Stimulated activated CD4-positive, alpha-beta T cell treated with anti-CD3 and anti-CD28 coated beads, Interleukin-1b, Interleukin-23, amount 100 ng/mL, for 4 hours (primary cell): ENCODE measurements around the gene OXSR1.
A peak's percentile ranks its signal among the peaks of the same experiment; 100 is the strongest.

Experiments used
- DNase-seq, 2 donors: peaks; one replicate each; pipeline ENCODE4 v3.0.0-alpha.2; 2020; ENCODE audit warnings: low read depth in 2 of 2

OXSR1 gene

GRCh38 chr3:38164952-38165721 is at the start of gene OXSR1:
TSS of gene OXSR1 (plus strand) at chr3:38165537. CDS start at chr3:38165877, 340 bp downstream.
- peak; percentile 92 to 93 for DNase-seq

GRCh38 chr3:38115645-38116427 is 49.5 kb upstream of the OXSR1 start:
- no peak for DNase-seq

DNA sequence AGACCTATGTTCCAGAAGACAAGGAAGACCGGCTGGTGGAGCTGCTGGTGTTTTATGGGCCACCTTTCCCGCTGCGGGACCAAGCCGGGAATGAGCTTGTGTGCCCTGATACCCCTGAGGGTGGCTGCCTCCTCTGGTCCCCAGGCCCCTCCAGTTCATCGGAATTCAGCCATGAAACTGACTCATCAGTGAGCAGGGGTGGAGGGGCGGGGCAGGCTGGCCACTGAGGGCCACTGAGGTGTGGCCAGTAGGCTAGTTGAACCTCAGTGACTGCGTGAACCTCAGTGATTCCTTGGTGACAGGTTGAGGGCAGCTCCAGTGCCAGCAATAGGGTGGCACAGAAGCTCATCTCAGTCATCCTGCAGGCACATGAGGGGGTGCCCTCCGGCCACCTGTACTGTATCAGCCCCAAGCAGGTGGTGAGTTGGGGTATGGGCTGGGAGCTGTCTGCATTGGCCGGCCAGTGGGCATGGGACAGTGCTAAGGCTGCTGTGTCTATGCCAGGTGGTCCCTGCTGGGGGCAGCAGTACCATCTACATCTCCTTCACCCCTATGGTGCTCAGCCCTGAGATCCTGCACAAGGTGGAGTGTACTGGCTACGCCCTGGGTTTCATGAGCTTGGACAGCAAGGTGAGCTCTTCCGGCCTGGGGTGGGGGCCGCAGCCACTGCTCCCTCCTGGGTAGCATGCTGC is 48.7 kb upstream of the OXSR1 start:
- DNase-seq = no peak

DNA sequence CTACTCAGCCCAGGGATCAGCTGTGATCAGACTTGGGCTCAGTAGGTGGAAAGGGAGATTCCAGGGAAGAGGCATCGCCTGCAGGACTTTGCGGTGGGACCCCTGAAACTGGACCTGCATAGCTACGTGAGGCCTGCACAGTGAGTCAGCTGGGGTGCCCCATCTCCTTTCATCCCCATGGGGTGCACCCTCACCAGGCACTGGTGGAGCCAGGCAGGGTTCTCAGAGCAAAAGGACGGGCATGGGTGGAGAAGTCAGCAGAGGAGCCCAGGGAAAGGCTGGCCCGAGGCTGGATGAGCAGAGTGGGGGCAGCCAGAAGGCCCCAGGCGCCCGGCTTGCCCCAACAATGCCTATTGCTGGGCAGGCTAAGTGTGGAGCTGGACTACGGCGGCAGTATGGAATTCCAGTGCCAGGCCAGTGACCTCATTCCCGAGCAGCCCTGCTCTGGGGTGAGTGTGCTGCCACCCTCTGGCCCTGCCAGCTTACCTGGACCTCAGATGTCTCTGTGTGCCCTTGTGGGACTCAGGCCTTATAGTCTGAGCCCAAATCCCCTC is 48.1 kb upstream of the OXSR1 start:
- no peak for DNase-seq

- DNase-seq = peak; percentile 60 to 62
Measured at GRCh38 chr3:38117748-38118420, 47.5 kb upstream of the OXSR1 start.

- DNase-seq = no peak
Measured at GRCh38 chr3:38118421-38119247, 46.7 kb upstream of the OXSR1 start.

DNA sequence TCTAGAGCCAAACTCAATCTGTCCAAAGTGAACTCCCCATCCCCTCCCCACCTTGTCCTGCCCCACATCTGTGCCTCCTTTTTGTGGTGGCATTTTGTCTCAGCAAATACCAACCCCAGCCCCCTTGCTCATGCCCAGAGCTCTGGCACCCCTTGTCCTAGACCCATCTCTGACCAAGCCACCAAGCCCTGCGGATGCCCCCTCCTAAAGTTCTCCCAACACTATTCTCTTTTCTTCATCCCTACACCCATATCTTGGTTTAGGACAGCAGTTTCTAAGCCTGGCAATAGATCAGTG is 46.1 kb upstream of the OXSR1 start:
- no peak for DNase-seq

DNA sequence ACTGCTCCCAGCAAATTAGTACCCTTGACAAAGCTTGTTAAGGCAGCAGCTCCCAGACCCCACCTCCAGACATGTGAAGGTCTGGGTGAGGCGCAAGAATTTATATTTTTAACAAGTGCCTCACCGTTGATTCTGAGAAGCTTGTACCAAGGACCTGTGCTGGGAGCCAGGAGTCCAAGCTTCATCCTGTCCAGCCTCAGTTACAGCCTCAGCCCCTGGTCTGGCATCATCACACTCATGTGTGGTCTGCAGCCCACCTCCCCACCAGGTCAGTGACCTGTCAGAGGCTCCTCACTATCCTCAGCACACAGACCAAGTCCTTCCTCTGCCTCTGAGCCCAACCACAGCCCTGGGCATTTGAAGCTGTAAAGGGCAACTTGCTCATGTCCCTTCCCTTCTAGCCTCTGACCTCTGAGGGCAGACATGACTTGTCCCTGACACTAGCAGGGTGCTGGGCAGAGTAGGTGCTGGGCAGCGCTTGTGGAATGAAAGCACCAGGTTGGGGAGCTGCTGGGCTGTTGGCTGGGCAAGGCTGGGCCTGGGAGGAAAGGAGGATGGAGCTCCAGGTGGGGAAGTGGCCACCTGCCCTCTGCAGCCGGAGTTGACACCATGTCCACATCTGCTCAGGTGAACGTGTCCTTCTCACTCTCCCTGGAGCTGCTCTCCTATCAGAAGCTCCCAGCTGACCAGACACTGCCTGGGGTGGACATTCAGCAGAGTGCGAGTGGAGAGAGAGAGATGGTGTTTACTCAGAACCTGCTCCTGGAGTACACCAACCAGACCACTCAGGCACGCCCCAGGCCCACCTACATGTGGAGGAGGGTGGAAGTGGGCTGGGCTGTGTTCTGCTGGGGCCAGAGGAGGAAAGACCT is 45.3 kb upstream of the OXSR1 start:
- no peak for DNase-seq

DNA sequence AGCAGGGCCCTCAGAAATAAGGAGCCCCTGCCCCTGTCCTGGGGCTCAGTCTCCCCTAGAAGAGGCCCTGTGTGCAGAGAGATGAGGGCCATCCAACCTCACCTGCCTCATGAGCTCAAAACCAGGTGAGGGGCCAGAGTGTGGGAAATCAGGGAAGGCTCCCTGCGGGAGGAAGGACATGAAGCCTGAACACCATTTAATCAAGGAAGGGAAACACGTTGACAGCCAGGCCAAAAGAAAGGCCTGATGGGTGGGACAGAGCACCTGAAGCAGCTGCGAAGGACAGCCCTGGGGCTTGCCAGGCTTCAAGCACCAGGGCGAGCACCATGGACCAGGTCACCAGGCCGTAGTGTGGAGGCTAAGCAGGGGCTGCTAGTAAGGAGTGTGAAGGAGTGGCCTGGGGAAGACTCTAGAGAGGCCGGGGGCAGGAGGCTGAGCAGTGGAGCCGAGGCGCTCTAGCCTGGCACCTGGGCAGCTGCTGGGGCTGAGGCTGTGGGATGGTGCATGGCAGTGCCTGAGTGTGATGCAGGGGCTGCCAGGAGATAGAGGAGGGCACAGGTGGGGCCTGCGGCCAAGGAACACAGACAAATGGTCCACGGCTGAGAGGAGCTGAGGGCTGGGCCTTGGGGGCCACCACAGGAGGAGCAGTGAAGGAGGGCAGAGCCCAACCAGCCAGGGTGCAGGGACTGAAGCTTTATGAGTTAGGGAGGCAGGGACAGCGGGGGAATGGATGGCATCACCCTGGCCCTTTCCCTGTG is 44.5 kb upstream of the OXSR1 start:
- no peak for DNase-seq

DNA sequence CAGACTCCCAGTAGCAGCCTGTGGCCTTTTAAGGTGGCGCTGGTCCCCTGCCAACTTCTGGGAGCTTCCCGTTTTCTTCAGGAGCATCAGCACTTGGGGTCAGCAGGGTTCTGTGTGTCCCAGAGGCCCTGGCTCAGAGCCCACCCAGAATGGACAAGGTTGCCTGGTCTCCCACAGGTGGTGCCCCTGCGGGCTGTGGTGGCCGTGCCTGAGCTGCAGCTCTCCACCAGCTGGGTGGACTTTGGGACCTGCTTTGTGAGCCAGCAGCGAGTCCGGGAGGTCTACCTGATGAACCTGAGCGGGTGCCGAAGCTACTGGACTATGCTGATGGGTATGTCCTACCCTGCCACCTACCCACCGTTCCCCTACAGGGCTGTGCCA is 43.9 kb upstream of the OXSR1 start:
- DNase-seq = no peak

DNA sequence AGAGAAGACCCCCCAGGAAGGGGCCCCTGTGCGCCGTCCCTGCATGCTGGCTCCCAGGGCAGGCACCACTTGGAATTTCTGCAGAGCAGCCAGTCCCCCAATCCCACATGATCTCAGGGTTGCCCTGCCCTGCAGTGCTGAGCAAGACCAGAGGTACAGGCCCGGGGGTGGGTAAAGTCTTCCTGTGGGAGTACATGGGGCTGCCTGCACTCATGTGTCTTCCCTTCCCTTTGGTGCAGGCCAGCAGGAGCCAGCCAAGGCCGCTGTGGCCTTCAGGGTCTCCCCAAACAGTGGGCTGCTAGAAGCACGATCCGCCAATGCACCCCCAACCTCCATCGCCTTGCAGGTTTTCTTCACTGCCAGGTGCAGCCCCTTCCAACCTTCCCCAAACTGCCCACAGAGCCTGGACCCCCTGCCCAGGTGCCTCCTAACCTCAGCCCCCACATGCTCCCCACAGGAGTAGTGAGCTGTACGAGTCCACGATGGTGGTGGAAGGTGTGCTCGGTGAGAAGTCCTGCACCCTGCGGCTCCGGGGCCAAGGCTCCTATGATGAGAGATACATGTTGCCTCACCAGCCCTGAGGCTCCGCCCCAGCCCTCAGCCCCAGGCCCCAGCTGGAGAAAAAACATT is 43.4 kb upstream of the OXSR1 start:
- DNase-seq = no peak

DNA sequence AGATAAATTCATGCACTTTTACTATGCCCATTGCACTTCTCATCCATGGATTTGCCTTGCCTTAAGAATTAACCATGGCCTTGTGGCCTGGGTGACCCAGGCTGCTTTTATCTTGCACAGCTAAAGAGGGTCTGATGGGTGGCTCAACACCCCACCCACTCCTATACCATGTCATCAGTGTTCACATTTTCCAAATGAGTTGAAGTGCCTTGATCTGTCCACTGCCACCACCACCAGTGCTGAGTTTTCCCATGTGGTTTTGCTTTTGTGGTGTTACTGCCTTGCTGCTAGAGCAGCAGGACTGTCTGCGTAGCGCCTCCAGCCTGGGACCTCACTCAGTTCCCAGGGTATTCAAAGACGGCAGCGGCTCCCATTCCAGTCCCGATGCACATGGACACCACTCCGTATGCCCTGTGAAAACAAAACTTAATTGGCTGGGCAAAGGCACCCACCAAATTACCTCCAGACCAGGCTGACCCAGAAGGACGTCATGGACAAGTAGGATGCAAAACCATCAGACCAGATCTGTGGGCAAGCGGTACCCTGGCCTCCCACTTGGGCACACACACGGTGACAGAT is 42.5 kb upstream of the OXSR1 start:
- no peak for DNase-seq

DNA sequence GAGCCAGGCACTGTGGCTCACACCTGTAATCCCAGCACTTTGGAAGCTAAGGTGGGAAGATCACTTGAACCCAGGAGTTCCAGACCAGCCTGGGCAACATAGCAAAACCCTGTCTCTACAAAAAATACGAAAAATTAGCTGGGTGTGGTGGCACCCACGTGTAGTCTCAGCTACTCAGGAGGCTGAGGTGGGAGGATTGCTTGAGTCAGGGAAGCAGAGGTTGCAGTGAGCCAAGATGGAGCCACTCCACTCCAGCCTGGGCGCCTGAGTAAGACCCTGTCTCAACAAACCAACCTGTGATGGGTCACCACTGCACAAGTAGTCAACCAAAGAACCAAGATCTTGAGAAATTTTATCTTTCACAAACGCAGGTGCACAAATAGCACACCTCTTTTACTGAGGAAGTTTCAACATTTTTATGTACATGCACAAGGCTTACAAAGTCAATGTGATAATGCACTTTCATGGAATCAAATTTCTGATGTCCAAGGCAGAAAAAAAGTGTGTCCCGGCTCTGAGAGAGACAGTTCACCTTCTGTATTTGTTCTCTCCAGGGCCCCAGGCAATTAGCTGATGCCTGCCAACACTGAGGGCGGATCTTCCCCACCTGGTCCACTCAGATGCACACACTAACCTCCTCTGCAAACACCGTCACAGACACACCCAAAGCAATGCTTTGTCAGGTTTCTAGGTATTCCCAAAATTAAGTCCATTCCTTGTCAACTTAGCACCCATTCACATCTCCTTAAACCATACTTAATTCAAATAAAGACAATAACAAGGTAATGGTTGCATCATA is 40.8 kb upstream of the OXSR1 start:
- DNase-seq = no peak

DNA sequence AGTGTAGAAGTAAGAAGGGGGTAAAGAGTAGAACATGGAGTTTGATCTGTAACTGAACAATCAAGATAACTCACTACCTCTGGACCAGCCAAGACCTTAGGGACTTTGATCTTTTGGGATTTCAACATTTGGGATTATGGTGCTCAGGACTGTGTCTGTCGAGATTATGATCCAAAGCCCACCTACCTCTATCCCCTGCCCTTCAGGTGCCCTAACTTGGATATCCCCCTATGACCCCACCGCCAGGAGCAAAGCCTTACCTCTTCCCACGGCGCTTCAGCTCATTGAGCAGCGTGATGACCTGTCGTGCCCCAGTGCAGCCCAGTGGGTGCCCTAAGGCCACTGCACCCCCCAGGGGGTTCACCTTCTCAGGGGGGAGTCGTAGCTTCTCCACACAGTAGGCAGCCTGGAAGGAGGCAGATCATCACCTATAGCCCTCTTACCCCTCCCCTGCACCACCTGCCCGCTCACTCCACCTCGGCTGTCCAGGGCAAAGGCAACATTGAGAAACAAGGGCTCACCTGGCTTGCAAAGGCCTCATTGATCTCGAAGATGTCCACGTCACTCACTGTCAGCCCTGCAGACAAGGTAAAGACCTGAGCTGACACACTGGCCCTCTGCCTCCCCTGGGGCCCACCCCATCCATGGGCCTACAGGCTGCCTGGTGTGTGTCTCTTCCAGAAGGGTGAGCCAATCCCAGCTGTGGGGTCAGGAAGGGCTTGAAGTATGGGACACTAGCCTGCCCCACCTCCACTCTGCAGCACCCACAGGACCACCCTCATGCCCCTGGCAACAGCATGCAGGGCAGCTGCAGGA is 39.8 kb upstream of the OXSR1 start:
- DNase-seq = no peak

DNA sequence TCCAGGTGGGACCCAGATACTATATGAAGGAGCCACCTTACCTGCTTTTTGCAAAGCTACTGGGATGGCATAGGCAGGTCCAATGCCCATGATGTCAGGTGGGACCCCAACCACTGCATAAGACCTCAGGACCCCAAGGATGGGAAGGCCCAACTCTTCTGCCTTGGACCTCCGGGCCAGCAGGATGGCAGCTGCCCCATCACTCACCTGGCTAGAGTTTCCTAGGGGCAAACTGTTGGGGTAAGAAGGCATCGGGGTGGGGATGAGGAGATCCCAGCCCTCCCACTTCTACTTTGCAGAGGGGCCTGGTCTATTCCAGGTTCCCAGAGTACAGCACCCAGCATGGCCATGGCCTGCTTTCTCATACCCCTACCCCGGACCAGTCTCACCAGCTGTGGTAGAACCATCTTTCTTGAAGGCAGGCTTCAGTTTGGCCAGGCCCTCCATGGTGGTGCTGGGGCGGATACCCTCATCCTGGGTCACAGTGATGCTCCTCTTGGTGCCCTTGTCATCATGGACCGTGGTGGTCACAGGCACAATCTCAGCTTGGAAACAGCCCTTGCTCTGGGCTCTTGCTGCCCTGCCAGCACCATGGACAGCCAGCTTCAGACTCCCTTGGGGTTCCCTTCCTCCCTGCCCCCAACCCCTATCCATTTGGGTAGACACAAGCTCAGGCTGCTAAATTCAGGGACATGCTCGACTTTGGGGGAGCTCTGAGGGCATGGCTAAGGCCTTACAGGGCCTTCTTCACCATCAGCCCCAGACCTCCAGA is 39.0 kb upstream of the OXSR1 start:
- DNase-seq = no peak
